GM12878 (cell line): ENCODE measurements around the gene MS4A6E. TPM values are rescaled to one million over a fixed set of nuclear protein-coding genes. Genes with fewer than 3 reads are reported as not detected.
A peak's percentile ranks its signal among the peaks of the same experiment; 100 is the strongest.

Experiments
- BCL3 ChIP-seq: IDR thresholded peaks from 2 replicates; pipeline ENCODE4 v1.6.1; 2011; ENCODE audit warnings: borderline replicate concordance, low read depth, mild to moderate bottlenecking, moderate library complexity, low read length; ENCODE audit not compliant: insufficient read depth, poor library complexity, severe bottlenecking
- FOXM1 ChIP-seq: IDR thresholded peaks from 2 replicates; pipeline ENCODE4 v1.6.1; 2012; ENCODE audit warnings: low read depth, mild to moderate bottlenecking, inconsistent platforms, low read length, moderate library complexity
- IRF3 ChIP-seq: fragments of 450-650 bp; IDR thresholded peaks from 2 replicates; pipeline ENCODE4 v1.6.1; 2014; ENCODE audit warnings: mild to moderate bottlenecking
- IRF5 ChIP-seq: fragments of 450-650 bp; IDR thresholded peaks from 2 replicates; pipeline ENCODE4 v1.6.1; 2017; ENCODE audit warnings: borderline replicate concordance
- LARP7 ChIP-seq: fragments of 450-650 bp; IDR thresholded peaks from 2 replicates; pipeline ENCODE4 v1.6.1; 2017; ENCODE audit warnings: mild to moderate bottlenecking
- NBN ChIP-seq: fragments of 450-650 bp; IDR thresholded peaks from 2 replicates; pipeline ENCODE4 v1.6.1; 2016
- POLR2AphosphoS5 ChIP-seq: IDR thresholded peaks from 2 replicates; pipeline ENCODE4 v1.6.1; 2011; ENCODE audit warnings: mild to moderate bottlenecking, low read length, inconsistent platforms
- POU2F2 ChIP-seq: IDR thresholded peaks from 3 replicates; pipeline ENCODE4 v1.6.1; 2011; ENCODE audit warnings: low read depth, mild to moderate bottlenecking, low read length, borderline replicate concordance
- PRDM15 ChIP-seq: fragments of 450-650 bp; formaldehyde crosslinking; IDR thresholded peaks from 2 replicates; pipeline ENCODE4 v1.4.0; 2020; ENCODE audit warnings: mild to moderate bottlenecking, moderate library complexity
- RAD21 ChIP-seq: IDR thresholded peaks from 2 replicates; pipeline ENCODE4 v1.6.1; 2011; ENCODE audit warnings: mild to moderate bottlenecking, low read depth, low read length, moderate library complexity; ENCODE audit not compliant: insufficient read depth
- RB1 ChIP-seq: fragments of 450-650 bp; formaldehyde crosslinking; IDR thresholded peaks from 2 replicates; pipeline ENCODE4 v1.6.1; 2017; ENCODE audit warnings: mild to moderate bottlenecking, borderline replicate concordance
- SIX5 ChIP-seq: IDR thresholded peaks from 2 replicates; pipeline ENCODE4 v1.6.1; 2011; ENCODE audit warnings: mild to moderate bottlenecking, low read depth, low read length, moderate library complexity; ENCODE audit not compliant: severe bottlenecking
- SPI1 ChIP-seq: IDR thresholded peaks from 2 replicates; pipeline ENCODE4 v1.6.1; 2011; ENCODE audit warnings: low read depth, mild to moderate bottlenecking, low read length, moderate library complexity, borderline replicate concordance; ENCODE audit not compliant: insufficient read depth
- TBL1XR1 ChIP-seq: IDR thresholded peaks from 2 replicates; pipeline ENCODE4 v1.6.1; 2012; ENCODE audit warnings: low read depth, low read length, improper control_type of control experiment
- USF2 ChIP-seq: IDR thresholded peaks from 2 replicates; pipeline ENCODE4 v1.6.1; 2011; ENCODE audit warnings: low read depth, low read length, improper control_type of control experiment, borderline replicate concordance
- YY1 ChIP-seq: IDR thresholded peaks from 2 replicates; pipeline ENCODE4 v1.6.1; 2011; ENCODE audit warnings: low read depth, mild to moderate bottlenecking, low read length
- ZBED1 ChIP-seq: IDR thresholded peaks from 2 replicates; pipeline ENCODE4 v1.6.1; 2016; ENCODE audit warnings: borderline replicate concordance
- polyA plus RNA-seq, 11 experiments: library from polyadenylated mRNA; depleted of rRNA in 4 of 11; unstranded in 6 of 11; stranded (reverse) in 5 of 11; fragments of >200 nt; fragmentation: Nextera tagmentation in 4 of 11; fragmentation: Illumina TruSeq in 1 of 11; extraction: Ambion mirVana in 4 of 11; extraction: Trizol in 1 of 11; gene quantifications; 1 replicate in 1 of 11; 2 replicates in 10 of 11; pipeline versions ENCODE4 v1.2.1 to v1.2.3, GENCODE V29; 2011 to 2016; ENCODE audit warnings: inconsistent platforms in 2 of 11, missing spikeins in 2 of 11, low read depth in 1 of 11
- total RNA-seq, 4 experiments: library from RNA; depleted of rRNA in 3 of 4; stranded (reverse); fragments of >200 nt in 3 of 4; fragmentation: Illumina TruSeq in 1 of 4; extraction: Trizol in 1 of 4; gene quantifications; 2 replicates each; pipeline versions ENCODE4 v1.2.1 to v1.2.3, GENCODE V29; 2013 to 2021

Gene MS4A6E
- total and polyA plus RNA-seq, 10 of the 15 experiments (the other 5 are each of a cell fraction or from before 2014, with no cell fraction given): 0.14 to 0.86 (median 0.47) TPM; not detected in 5

- TF ChIP-seq BCL3 (no peak), SPI1 (no peak), RB1 (peak; percentile 76; the same call in 1 of the 2 replicates), YY1 (peak; percentile 62), IRF3 (no peak), SIX5 (no peak), TBL1XR1 (0 out of 2 replicates have a peak, but pooled peaks have one; percentile 23), IRF5 (no peak), USF2 (no peak), POLR2AphosphoS5 (no peak), FOXM1 (peak; percentile 75; the same call in 1 of the 2 replicates), ZBED1 (no peak), PRDM15 (CRISPR knock-in tag) (no peak), RAD21 (peak; percentile 95), POU2F2 (peak; percentile 57; the same call in 1 of the 3 replicates), NBN (no peak), LARP7 (no peak)
Observed at GRCh38 chr11:60363542-60364470, 36.8 kb downstream of the MS4A6E start (continued).
